ENCODE data around the gene RNF144A. TPM values are rescaled to one million over a fixed set of nuclear protein-coding genes. Genes with fewer than 3 reads are reported as not detected.
A peak's percentile ranks its signal among the peaks of the same experiment; 100 is the strongest.

Gene RNF144A
- total and polyA plus RNA-seq, 2 of the 13 experiments (the other 11 are each of a cell fraction or from before 2014, with no cell fraction given): 13.9 to 16.5 TPM

DNA sequence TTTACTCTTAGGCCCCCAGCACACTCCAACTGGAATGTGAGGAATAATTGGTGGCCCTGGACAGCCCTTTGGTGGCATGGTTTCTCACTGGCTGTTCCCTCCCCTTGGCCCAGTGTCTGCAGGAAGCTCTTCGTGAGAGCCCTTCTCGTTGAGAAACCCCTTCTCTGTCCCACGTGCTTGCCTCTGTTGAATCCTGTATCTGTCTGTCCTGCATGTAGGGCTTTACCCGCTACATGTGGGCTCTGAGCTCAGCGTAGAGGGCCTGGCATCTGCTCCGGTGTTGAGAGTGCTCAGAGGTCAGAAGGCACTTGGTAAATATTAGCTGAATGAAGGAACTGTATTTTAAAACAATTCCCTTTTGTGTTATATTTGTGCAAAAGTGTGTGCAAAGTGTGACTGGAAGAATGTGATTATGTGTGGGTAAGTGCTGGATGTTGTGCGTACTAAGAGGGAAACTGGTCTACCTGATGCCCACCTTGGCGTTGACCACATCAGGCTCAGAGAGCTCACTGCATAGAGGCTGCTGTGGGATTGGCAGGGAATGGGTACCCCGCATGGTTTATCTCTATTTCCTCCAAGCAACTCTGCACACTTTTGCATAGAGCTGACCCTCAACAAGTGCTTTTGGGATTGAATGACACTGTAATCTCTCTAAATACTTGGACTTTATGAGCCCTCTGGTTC, 40.0 kb downstream of the RNF144A start (continued):
- TF ChIP-seq, protein P1, sequence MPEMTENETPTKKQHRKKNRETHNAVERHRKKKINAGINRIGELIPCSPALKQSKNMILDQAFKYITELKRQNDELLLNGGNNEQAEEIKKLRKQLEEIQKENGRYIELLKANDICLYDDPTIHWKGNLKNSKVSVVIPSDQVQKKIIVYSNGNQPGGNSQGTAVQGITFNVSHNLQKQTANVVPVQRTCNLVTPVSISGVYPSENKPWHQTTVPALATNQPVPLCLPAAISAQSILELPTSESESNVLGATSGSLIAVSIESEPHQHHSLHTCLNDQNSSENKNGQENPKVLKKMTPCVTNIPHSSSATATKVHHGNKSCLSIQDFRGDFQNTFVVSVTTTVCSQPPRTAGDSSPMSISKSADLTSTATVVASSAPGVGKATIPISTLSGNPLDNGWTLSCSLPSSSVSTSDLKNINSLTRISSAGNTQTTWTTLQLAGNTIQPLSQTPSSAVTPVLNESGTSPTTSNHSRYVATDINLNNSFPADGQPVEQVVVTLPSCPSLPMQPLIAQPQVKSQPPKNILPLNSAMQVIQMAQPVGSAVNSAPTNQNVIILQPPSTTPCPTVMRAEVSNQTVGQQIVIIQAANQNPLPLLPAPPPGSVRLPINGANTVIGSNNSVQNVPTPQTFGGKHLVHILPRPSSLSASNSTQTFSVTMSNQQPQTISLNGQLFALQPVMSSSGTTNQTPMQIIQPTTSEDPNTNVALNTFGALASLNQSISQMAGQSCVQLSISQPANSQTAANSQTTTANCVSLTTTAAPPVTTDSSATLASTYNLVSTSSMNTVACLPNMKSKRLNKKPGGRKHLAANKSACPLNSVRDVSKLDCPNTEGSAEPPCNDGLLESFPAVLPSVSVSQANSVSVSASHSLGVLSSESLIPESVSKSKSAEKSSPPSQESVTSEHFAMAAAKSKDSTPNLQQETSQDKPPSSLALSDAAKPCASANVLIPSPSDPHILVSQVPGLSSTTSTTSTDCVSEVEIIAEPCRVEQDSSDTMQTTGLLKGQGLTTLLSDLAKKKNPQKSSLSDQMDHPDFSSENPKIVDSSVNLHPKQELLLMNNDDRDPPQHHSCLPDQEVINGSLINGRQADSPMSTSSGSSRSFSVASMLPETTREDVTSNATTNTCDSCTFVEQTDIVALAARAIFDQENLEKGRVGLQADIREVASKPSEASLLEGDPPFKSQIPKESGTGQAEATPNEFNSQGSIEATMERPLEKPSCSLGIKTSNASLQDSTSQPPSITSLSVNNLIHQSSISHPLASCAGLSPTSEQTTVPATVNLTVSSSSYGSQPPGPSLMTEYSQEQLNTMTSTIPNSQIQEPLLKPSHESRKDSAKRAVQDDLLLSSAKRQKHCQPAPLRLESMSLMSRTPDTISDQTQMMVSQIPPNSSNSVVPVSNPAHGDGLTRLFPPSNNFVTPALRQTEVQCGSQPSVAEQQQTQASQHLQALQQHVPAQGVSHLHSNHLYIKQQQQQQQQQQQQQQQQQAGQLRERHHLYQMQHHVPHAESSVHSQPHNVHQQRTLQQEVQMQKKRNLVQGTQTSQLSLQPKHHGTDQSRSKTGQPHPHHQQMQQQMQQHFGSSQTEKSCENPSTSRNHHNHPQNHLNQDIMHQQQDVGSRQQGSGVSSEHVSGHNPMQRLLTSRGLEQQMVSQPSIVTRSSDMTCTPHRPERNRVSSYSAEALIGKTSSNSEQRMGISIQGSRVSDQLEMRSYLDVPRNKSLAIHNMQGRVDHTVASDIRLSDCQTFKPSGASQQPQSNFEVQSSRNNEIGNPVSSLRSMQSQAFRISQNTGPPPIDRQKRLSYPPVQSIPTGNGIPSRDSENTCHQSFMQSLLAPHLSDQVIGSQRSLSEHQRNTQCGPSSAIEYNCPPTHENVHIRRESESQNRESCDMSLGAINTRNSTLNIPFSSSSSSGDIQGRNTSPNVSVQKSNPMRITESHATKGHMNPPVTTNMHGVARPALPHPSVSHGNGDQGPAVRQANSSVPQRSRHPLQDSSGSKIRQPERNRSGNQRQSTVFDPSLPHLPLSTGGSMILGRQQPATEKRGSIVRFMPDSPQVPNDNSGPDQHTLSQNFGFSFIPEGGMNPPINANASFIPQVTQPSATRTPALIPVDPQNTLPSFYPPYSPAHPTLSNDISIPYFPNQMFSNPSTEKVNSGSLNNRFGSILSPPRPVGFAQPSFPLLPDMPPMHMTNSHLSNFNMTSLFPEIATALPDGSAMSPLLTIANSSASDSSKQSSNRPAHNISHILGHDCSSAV (CRISPR knock-in tag; IDR thresholded peaks at IDR 0.05; ENCODE audit: borderline replicate concordance): no peak
- TF ChIP-seq, protein P2, sequence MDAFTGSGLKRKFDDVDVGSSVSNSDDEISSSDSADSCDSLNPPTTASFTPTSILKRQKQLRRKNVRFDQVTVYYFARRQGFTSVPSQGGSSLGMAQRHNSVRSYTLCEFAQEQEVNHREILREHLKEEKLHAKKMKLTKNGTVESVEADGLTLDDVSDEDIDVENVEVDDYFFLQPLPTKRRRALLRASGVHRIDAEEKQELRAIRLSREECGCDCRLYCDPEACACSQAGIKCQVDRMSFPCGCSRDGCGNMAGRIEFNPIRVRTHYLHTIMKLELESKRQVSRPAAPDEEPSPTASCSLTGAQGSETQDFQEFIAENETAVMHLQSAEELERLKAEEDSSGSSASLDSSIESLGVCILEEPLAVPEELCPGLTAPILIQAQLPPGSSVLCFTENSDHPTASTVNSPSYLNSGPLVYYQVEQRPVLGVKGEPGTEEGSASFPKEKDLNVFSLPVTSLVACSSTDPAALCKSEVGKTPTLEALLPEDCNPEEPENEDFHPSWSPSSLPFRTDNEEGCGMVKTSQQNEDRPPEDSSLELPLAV (CRISPR knock-in tag; conservative IDR thresholded peaks at IDR 0.05; ENCODE audit: low read depth): no peak
- TF ChIP-seq SATB2 (CRISPR knock-in tag; IDR thresholded peaks at IDR 0.05) (no peak), MXD4 (CRISPR knock-in tag; IDR thresholded peaks at IDR 0.05) (no peak), SP4 (CRISPR knock-in tag; IDR thresholded peaks at IDR 0.05) (peak; percentile 34; the same call in 1 of the 2 replicates), ZNF24 (IDR thresholded peaks at IDR 0.05) (no peak), KLF15 (CRISPR knock-in tag; IDR thresholded peaks at IDR 0.05; ENCODE audit: borderline replicate concordance) (no peak)
- TF ChIP-seq, protein P3, sequence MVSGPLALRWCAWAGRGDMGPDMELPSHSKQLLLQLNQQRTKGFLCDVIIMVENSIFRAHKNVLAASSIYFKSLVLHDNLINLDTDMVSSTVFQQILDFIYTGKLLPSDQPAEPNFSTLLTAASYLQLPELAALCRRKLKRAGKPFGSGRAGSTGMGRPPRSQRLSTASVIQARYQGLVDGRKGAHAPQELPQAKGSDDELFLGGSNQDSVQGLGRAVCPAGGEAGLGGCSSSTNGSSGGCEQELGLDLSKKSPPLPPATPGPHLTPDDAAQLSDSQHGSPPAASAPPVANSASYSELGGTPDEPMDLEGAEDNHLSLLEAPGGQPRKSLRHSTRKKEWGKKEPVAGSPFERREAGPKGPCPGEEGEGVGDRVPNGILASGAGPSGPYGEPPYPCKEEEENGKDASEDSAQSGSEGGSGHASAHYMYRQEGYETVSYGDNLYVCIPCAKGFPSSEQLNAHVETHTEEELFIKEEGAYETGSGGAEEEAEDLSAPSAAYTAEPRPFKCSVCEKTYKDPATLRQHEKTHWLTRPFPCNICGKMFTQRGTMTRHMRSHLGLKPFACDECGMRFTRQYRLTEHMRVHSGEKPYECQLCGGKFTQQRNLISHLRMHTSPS (CRISPR knock-in tag; IDR thresholded peaks at IDR 0.05; ENCODE audit: low read depth): peak; percentile 48
- TF ChIP-seq, protein P4, sequence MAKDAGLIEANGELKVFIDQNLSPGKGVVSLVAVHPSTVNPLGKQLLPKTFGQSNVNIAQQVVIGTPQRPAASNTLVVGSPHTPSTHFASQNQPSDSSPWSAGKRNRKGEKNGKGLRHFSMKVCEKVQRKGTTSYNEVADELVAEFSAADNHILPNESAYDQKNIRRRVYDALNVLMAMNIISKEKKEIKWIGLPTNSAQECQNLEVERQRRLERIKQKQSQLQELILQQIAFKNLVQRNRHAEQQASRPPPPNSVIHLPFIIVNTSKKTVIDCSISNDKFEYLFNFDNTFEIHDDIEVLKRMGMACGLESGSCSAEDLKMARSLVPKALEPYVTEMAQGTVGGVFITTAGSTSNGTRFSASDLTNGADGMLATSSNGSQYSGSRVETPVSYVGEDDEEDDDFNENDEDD (CRISPR knock-in tag; IDR thresholded peaks at IDR 0.05; ENCODE audit: borderline replicate concordance): 0 out of 2 replicates have a peak, but pooled peaks have one; percentile 21
- TF ChIP-seq, protein P5, sequence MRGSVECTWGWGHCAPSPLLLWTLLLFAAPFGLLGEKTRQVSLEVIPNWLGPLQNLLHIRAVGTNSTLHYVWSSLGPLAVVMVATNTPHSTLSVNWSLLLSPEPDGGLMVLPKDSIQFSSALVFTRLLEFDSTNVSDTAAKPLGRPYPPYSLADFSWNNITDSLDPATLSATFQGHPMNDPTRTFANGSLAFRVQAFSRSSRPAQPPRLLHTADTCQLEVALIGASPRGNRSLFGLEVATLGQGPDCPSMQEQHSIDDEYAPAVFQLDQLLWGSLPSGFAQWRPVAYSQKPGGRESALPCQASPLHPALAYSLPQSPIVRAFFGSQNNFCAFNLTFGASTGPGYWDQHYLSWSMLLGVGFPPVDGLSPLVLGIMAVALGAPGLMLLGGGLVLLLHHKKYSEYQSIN (CRISPR knock-in tag; IDR thresholded peaks at IDR 0.05; ENCODE audit: borderline replicate concordance): no peak
- TF ChIP-seq, protein P6, sequence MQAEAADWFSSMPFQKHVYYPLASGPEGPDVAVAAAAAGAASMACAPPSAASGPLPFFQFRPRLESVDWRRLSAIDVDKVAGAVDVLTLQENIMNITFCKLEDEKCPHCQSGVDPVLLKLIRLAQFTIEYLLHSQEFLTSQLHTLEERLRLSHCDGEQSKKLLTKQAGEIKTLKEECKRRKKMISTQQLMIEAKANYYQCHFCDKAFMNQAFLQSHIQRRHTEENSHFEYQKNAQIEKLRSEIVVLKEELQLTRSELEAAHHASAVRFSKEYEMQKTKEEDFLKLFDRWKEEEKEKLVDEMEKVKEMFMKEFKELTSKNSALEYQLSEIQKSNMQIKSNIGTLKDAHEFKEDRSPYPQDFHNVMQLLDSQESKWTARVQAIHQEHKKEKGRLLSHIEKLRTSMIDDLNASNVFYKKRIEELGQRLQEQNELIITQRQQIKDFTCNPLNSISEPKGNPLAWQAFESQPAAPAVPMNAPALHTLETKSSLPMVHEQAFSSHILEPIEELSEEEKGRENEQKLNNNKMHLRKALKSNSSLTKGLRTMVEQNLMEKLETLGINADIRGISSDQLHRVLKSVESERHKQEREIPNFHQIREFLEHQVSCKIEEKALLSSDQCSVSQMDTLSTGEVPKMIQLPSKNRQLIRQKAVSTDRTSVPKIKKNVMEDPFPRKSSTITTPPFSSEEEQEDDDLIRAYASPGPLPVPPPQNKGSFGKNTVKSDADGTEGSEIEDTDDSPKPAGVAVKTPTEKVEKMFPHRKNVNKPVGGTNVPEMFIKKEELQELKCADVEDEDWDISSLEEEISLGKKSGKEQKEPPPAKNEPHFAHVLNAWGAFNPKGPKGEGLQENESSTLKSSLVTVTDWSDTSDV (CRISPR knock-in tag; IDR thresholded peaks at IDR 0.05): no peak

Measured in HepG2 (cell line).